CD14-positive monocyte (primary cell): Measurements from ENCODE around the gene TENM3. TPM values are rescaled to one million over a fixed set of nuclear protein-coding genes. Genes with fewer than 3 reads are reported as not detected.

Experiments
- DNase-seq, 3 donors: peaks; one replicate each; pipeline ENCODE4 v3.0.0-alpha.2; 2011 to 2022
- H2AFZ ChIP-seq: 2 replicates; pipeline ENCODE4 v1.6.0; 2012; ENCODE audit warnings: mild to moderate bottlenecking, low read depth, low read length, inconsistent platforms; ENCODE audit not compliant: insufficient read depth, poor library complexity, severe bottlenecking
- H3K27ac ChIP-seq, 2 donors: 1 replicate in 1 of 2; 2 replicates in 1 of 2; pipeline ENCODE4 v1.5.1; 2012 to 2013; ENCODE audit warnings: low read length in 2 of 2, control low read depth in 1 of 2, inconsistent platforms in 1 of 2, low read depth in 1 of 2, mild to moderate bottlenecking in 1 of 2
- H3K27me3 ChIP-seq, 2 donors: one replicate each; pipeline versions ENCODE4 v1.6.0 to v1.6.1; 2011 to 2013; ENCODE audit warnings: low read length in 2 of 2; ENCODE audit not compliant: control insufficient read depth in 2 of 2, insufficient read depth in 2 of 2
- H3K36me3 ChIP-seq, 2 donors: replicated peaks in 1 of 2; 1 replicate in 1 of 2; 2 replicates in 1 of 2; pipeline versions ENCODE4 v1.5.1 to v1.6.1; 2012 to 2013; ENCODE audit warnings: low read length in 2 of 2, control low read depth in 1 of 2, inconsistent platforms in 1 of 2, mild to moderate bottlenecking in 1 of 2; ENCODE audit not compliant: insufficient read depth in 2 of 2, control insufficient read depth in 1 of 2
- H3K4me1 ChIP-seq, 2 donors: 1 replicate in 1 of 2; 2 replicates in 1 of 2; pipeline versions ENCODE4 v1.5.1 to v1.6.1; 2012 to 2013; ENCODE audit warnings: low read length in 2 of 2, control low read depth in 1 of 2, inconsistent platforms in 1 of 2, mild to moderate bottlenecking in 1 of 2, moderate library complexity in 1 of 2; ENCODE audit not compliant: insufficient read depth in 2 of 2, control insufficient read depth in 1 of 2
- H3K4me2 ChIP-seq: replicated peaks from 2 replicates; pipeline ENCODE3; 2012; ENCODE audit warnings: low read length, moderate library complexity, mild to moderate bottlenecking; ENCODE audit not compliant: poor library complexity, severe bottlenecking; ENCODE audit errors: extremely low read depth
- H3K4me3 ChIP-seq, 3 experiments: fragments of 200-600 bp in 1 of 3; sonication (generic) in 1 of 3; replicated peaks in 1 of 3; 1 replicate in 2 of 3; 2 replicates in 1 of 3; pipeline ENCODE4 v1.5.1; 2011 to 2013; ENCODE audit warnings: low read length in 3 of 3, mild to moderate bottlenecking in 3 of 3, control low read depth in 2 of 3, low read depth in 2 of 3, inconsistent platforms in 1 of 3, moderate library complexity in 1 of 3
- H3K79me2 ChIP-seq: 2 replicates; pipeline ENCODE4 v1.6.0; 2012; ENCODE audit warnings: mild to moderate bottlenecking, control low read depth, inconsistent platforms, low read length, moderate library complexity; ENCODE audit not compliant: insufficient read depth
- H3K9ac ChIP-seq: 2 replicates; pipeline ENCODE4 v1.6.0; 2017; ENCODE audit warnings: low read length, mild to moderate bottlenecking; ENCODE audit not compliant: insufficient read depth, poor library complexity, severe bottlenecking
- H3K9me3 ChIP-seq, 2 donors: replicated peaks in 1 of 2; 1 replicate in 1 of 2; 2 replicates in 1 of 2; pipeline versions ENCODE4 v1.5.1 to v1.6.1; 2012 to 2013; ENCODE audit warnings: low read length in 2 of 2, control low read depth in 1 of 2; ENCODE audit not compliant: control insufficient read depth in 1 of 2, insufficient read depth in 1 of 2
- H4K20me1 ChIP-seq: 2 replicates; pipeline ENCODE4 v1.6.0; 2012; ENCODE audit warnings: mild to moderate bottlenecking, low read length, control low read depth, moderate library complexity; ENCODE audit not compliant: insufficient read depth
- H3K27ac Mint-ChIP-seq, 7 donors: one replicate each; pipeline ENCODE4 v1.8.0; 2020; ENCODE audit warnings: mild to moderate bottlenecking in 7 of 7, mixed read lengths in 7 of 7, moderate library complexity in 6 of 7, inconsistent platforms in 2 of 7
- H3K27me3 Mint-ChIP-seq, 3 donors: one replicate each; pipeline ENCODE4 v1.8.0; 2021 to 2022; ENCODE audit warnings: low read depth in 3 of 3, mild to moderate bottlenecking in 3 of 3, mixed read lengths in 3 of 3, moderate library complexity in 3 of 3, inconsistent platforms in 1 of 3
- H3K36me3 Mint-ChIP-seq, 2 donors: one replicate each; pipeline ENCODE4 v1.8.0; 2020; ENCODE audit warnings: mixed read lengths in 2 of 2, inconsistent platforms in 1 of 2, mild to moderate bottlenecking in 1 of 2
- H3K4me1 Mint-ChIP-seq: one replicate; pipeline ENCODE4 v1.8.0; 2020; ENCODE audit warnings: mild to moderate bottlenecking, mixed read lengths
- H3K4me3 Mint-ChIP-seq, 2 donors: one replicate each; pipeline ENCODE4 v1.8.0; 2020; ENCODE audit warnings: mild to moderate bottlenecking in 2 of 2, mixed read lengths in 2 of 2, moderate library complexity in 1 of 2
- H3K9me3 Mint-ChIP-seq, 7 donors: one replicate each; pipeline ENCODE4 v1.8.0; 2020 to 2022; ENCODE audit warnings: mixed read lengths in 7 of 7, mild to moderate bottlenecking in 6 of 7, moderate library complexity in 6 of 7, inconsistent platforms in 2 of 7
- WGBS: methylation state at CpG from one replicate; pipeline ENCODE4 v1.1.5; 2013; ENCODE audit warnings: missing lambda C conversion rate; ENCODE audit not compliant: insufficient coverage; 5-methylcytosine and 5-hydroxymethylcytosine counted together
- intact Hi-C, 2 donors: fragments of 100-400 bp; cut with micrococcal nuclease; formaldehyde crosslinking; loops; one replicate each; pipeline versions ENCODE4 v1.15.0 to v1.15.1; 2023
- polyA plus RNA-seq, 3 donors: library from polyadenylated mRNA; depleted of rRNA in 1 of 3; unstranded in 2 of 3; stranded (reverse) in 1 of 3; fragments of 300-500 nt in 2 of 3; fragments of >200 nt in 1 of 3; fragmentation: Illumina TruSeq in 2 of 3; gene quantifications; 1 replicate in 2 of 3; 2 replicates in 1 of 3; pipeline ENCODE4 v1.2.3, GENCODE V29; 2012 to 2021
- TF ChIP-seq, protein P1 (sequence below): fragments of 200-600 bp; IDR thresholded peaks from one replicate; pipeline ENCODE4 v1.8.0; 2022; ENCODE audit warnings: antibody characterized with exemption, mild to moderate bottlenecking

The TENM3 gene
- polyA plus RNA-seq, 3 donors, result not detected

DNA sequence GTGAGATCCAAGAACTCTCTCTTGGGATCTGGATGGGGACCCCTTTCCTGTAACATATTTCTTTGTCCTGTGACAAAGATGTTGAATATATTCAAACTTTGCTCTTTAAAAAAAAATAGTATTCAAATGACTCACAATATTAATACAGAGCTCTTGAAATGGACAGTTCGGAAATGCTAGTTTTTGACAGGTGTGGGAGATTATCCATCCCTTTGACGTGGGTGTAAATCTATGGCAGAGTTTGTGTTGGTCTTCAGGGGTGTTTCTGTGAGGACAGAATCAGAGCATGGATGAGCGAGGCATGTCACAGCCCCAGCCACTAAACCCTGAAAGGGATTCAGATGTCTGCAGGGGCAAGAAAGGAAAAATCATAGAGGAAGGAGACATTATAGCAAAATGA is 25.8 kb downstream of the TENM3 start:
- H3K36me3 Mint-ChIP-seq, result no peaks in the 10 kb centered on the region
- H4K20me1 ChIP-seq, result no peaks in the 10 kb centered on the region
- H3K27me3 ChIP-seq, result no peaks in the 10 kb centered on the region
- intact Hi-C loops, result no loop called here
- WGBS, result 86% methylated on average over 1 of the region's 3 CpGs
- no peak for DNase-seq
- H3K27ac Mint-ChIP-seq, result no peak overlapping the region
- H3K27ac ChIP-seq, result no peak overlapping the region
- peaks cover 0 to 2% (median 0%) of the 10 kb centered on the region in 3 donors for H3K27me3 Mint-ChIP-seq
- peaks cover 0 to 9% of the 10 kb centered on the region in 2 donors for H3K9me3 ChIP-seq
- no peaks in the 10 kb centered on the region for H3K36me3 ChIP-seq
- H3K4me3 Mint-ChIP-seq, result no peak overlapping the region
- H3K9ac ChIP-seq, result no peak overlapping the region
- H3K4me3 ChIP-seq, result no peak overlapping the region
- H3K4me1 Mint-ChIP-seq, result no peaks in the 10 kb centered on the region
- no peaks in the 10 kb centered on the region for H3K79me2 ChIP-seq
- TF ChIP-seq, protein P1, sequence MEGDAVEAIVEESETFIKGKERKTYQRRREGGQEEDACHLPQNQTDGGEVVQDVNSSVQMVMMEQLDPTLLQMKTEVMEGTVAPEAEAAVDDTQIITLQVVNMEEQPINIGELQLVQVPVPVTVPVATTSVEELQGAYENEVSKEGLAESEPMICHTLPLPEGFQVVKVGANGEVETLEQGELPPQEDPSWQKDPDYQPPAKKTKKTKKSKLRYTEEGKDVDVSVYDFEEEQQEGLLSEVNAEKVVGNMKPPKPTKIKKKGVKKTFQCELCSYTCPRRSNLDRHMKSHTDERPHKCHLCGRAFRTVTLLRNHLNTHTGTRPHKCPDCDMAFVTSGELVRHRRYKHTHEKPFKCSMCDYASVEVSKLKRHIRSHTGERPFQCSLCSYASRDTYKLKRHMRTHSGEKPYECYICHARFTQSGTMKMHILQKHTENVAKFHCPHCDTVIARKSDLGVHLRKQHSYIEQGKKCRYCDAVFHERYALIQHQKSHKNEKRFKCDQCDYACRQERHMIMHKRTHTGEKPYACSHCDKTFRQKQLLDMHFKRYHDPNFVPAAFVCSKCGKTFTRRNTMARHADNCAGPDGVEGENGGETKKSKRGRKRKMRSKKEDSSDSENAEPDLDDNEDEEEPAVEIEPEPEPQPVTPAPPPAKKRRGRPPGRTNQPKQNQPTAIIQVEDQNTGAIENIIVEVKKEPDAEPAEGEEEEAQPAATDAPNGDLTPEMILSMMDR, result no peak
- no peak overlapping the region for H2AFZ ChIP-seq
- H3K4me1 ChIP-seq, result no peaks in the 10 kb centered on the region
- peaks cover 0 to 11% (median 9%) of the 10 kb centered on the region in 7 donors for H3K9me3 Mint-ChIP-seq
- no peak overlapping the region for H3K4me2 ChIP-seq

DNA sequence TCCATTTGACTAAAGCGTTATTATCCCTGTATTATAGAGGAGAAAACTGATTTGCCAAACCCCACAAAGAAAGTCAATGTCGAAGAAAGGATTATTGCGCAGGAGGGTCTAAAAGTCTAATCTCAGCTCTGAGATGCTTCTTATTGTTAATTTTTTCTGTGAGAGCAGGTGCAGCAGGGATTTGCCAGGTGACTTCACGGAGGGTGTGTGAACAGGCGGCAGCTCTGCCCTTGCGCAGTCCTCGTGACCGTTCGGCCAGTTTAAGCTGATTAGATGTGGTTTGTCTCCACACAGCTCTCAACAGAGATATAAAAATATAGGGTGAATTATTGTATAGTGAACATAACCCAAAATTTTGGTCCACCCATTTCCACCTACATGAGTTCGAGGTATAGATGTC is 28.5 kb downstream of the TENM3 start:
- Histone ChIP-seq H3K4me2 (no peak overlapping the region), H3K4me1 (no peaks in the 10 kb centered on the region), H3K27ac (no peak overlapping the region), H4K20me1 (no peaks in the 10 kb centered on the region), H2AFZ (no peak overlapping the region), H3K79me2 (no peaks in the 10 kb centered on the region), H3K27me3 (no peaks in the 10 kb centered on the region), H3K4me3 (no peak overlapping the region), H3K9me3 (peaks cover 0 to 13% of the 10 kb centered on the region in 2 donors), H3K36me3 (no peaks in the 10 kb centered on the region), H3K9ac (no peak overlapping the region)
- TF ChIP-seq, protein P1, result no peak
- H3K27ac Mint-ChIP-seq, result no peak overlapping the region
- whole genome bisulfite sequencing, result no CpG with 5 or more reads among the region's 10 CpGs
- H3K36me3 Mint-ChIP-seq, result no peaks in the 10 kb centered on the region
- no peaks in the 10 kb centered on the region for H3K4me1 Mint-ChIP-seq
- intact Hi-C loops, result no loop called here
- H3K4me3 Mint-ChIP-seq, result no peak overlapping the region
- H3K9me3 Mint-ChIP-seq, result peaks cover 0 to 19% (median 6%) of the 10 kb centered on the region in 7 donors
- peaks cover 0 to 2% (median 1%) of the 10 kb centered on the region in 3 donors for H3K27me3 Mint-ChIP-seq
- DNase-seq, result no peak
